DOHH2 (cell line): ENCODE results near the gene MNT.
A peak's percentile ranks its signal among the peaks of the same experiment; 100 is the strongest.

ENCODE experiments used
- H3F3A ChIP-seq: fragments of 200-600 bp; sonication (generic), shearing (Covaris generic); 2 replicates; pipeline ENCODE4 v1.6.0; 2016; ENCODE audit warnings: antibody characterized with exemption, mild to moderate bottlenecking; ENCODE audit not compliant: control insufficient read depth, insufficient read depth
- H3K27ac ChIP-seq: fragments of 200-600 bp; sonication (generic); 2 replicates; pipeline ENCODE4 v1.5.1; 2014; ENCODE audit warnings: low read depth, mild to moderate bottlenecking, low read length, moderate library complexity
- H3K27me3 ChIP-seq: fragments of 200-600 bp; sonication (generic); 2 replicates; pipeline ENCODE4 v1.6.1; 2014; ENCODE audit warnings: mild to moderate bottlenecking, low read length, mixed read lengths; ENCODE audit not compliant: control insufficient read depth
- H3K36me3 ChIP-seq: fragments of 200-600 bp; sonication (generic); 2 replicates; pipeline ENCODE4 v1.6.1; 2014; ENCODE audit warnings: mild to moderate bottlenecking, low read length, moderate library complexity, mixed read lengths; ENCODE audit not compliant: control insufficient read depth
- H3K4me1 ChIP-seq: fragments of 200-600 bp; sonication (generic); 2 replicates; pipeline ENCODE4 v1.6.1; 2014; ENCODE audit warnings: mild to moderate bottlenecking, low read length, mixed read lengths; ENCODE audit not compliant: control insufficient read depth
- H3K4me2 ChIP-seq: fragments of 200-600 bp; sonication (generic); 2 replicates; pipeline ENCODE4 v1.6.0; 2014; ENCODE audit warnings: mild to moderate bottlenecking, low read length, moderate library complexity
- H3K4me3 ChIP-seq: fragments of 200-600 bp; sonication (generic); 2 replicates; pipeline ENCODE4 v1.5.1; 2014; ENCODE audit warnings: mild to moderate bottlenecking, low read length, mixed read lengths
- H3K79me2 ChIP-seq: fragments of 200-600 bp; sonication (generic); 2 replicates; pipeline ENCODE4 v1.6.1; 2014; ENCODE audit warnings: mild to moderate bottlenecking, low read length, mixed read lengths; ENCODE audit not compliant: control insufficient read depth
- H3K9me2 ChIP-seq: fragments of 200-600 bp; sonication (generic); replicated peaks from 2 replicates; pipeline ENCODE4 v1.6.1; 2014; ENCODE audit warnings: mild to moderate bottlenecking, low read length, mixed read lengths; ENCODE audit not compliant: control insufficient read depth
- H3K9me3 ChIP-seq: fragments of 200-600 bp; sonication (generic); 2 replicates; pipeline ENCODE4 v1.6.1; 2014; ENCODE audit warnings: antibody characterized with exemption, low read length, mixed read lengths; ENCODE audit not compliant: control insufficient read depth, insufficient read depth
- H4K20me1 ChIP-seq: fragments of 200-600 bp; sonication (generic); 2 replicates; pipeline ENCODE4 v1.6.0; 2014; ENCODE audit warnings: low read depth, mild to moderate bottlenecking, antibody characterized with exemption, low read length, moderate library complexity; ENCODE audit not compliant: control insufficient read depth, insufficient read depth
- CTCF ChIP-seq: fragments of 200-600 bp; sonication (generic); IDR thresholded peaks from one replicate; pipeline ENCODE4 v1.5.1; 2014; ENCODE audit warnings: antibody characterized with exemption, mild to moderate bottlenecking, low read depth, low read length; ENCODE audit not compliant: poor library complexity, severe bottlenecking
- EZH2phosphoT487 ChIP-seq: fragments of 200-600 bp; sonication (generic); IDR thresholded peaks from 2 replicates; pipeline ENCODE4 v1.6.1; 2017; ENCODE audit warnings: borderline replicate concordance, mild to moderate bottlenecking, antibody characterized with exemption, low read length, moderate library complexity, mixed read lengths

The MNT gene

GRCh38 chr17:2419486-2419885, 18.6 kb upstream of the MNT start:
- Histone ChIP-seq H3K27ac (no peak overlapping the region), H3K79me2 (no peaks in the 10 kb centered on the region), H3F3A (peaks cover 14% of the 10 kb centered on the region; the same call in 1 of the 2 replicates), H3K27me3 (no peaks in the 10 kb centered on the region), H4K20me1 (no peaks in the 10 kb centered on the region), H3K9me2 (no peaks in the 10 kb centered on the region), H3K36me3 (peaks cover 42% of the 10 kb centered on the region), H3K4me1 (no peaks in the 10 kb centered on the region), H3K4me3 (no peak overlapping the region), H3K9me3 (no peaks in the 10 kb centered on the region), H3K4me2 (no peak overlapping the region)
- TF ChIP-seq CTCF (no peak), EZH2phosphoT487 (no peak)

- no peak overlapping the region for H3K4me3 ChIP-seq
- peaks cover 51% of the 10 kb centered on the region for H3K36me3 ChIP-seq
- no peaks in the 10 kb centered on the region for H3K27me3 ChIP-seq
- H3K27ac ChIP-seq, result no peak overlapping the region
- no peaks in the 10 kb centered on the region for H3K9me2 ChIP-seq
- H3K9me3 ChIP-seq, result no peaks in the 10 kb centered on the region
- H3F3A ChIP-seq, result peaks cover 14% of the 10 kb centered on the region; the same call in 1 of the 2 replicates
- H4K20me1 ChIP-seq, result no peaks in the 10 kb centered on the region
- H3K79me2 ChIP-seq, result no peaks in the 10 kb centered on the region
- H3K4me2 ChIP-seq, result no peak overlapping the region
- no peak for TF ChIP-seq EZH2phosphoT487
- no peak for TF ChIP-seq CTCF
- H3K4me1 ChIP-seq, result no peaks in the 10 kb centered on the region
Observed at GRCh38 chr17:2418572-2418971, 17.7 kb upstream of the MNT start.

- Histone ChIP-seq H4K20me1 (no peaks in the 10 kb centered on the region), H3K9me2 (no peaks in the 10 kb centered on the region), H3K27ac (no peak overlapping the region), H3K4me3 (no peak overlapping the region), H3F3A (peaks cover 14% of the 10 kb centered on the region; the same call in 1 of the 2 replicates), H3K27me3 (no peaks in the 10 kb centered on the region), H3K79me2 (no peaks in the 10 kb centered on the region), H3K36me3 (peaks cover 53% of the 10 kb centered on the region), H3K4me2 (no peak overlapping the region), H3K9me3 (no peaks in the 10 kb centered on the region), H3K4me1 (no peaks in the 10 kb centered on the region)
- TF ChIP-seq CTCF, result peak; percentile 85
- no peak for TF ChIP-seq EZH2phosphoT487
Observed at GRCh38 chr17:2416010-2416734, 15.3 kb upstream of the MNT start.
